Measurements from ENCODE around the gene RPS6KA1. TPM values are rescaled to one million over a fixed set of nuclear protein-coding genes. Genes with fewer than 3 reads are reported as not detected.

Gene RPS6KA1
- total and polyA plus RNA-seq, 10 donors, result 45.8 to 173 (median 116) TPM

GRCh38 chr1:26536081-26536480, 6.5 kb downstream of the RPS6KA1 start:
- Histone ChIP-seq H3K27ac (no peak overlapping the region), H3K27me3 (replicated peaks in 1 of 7) (no peaks in the 10 kb centered on the region), H3K9me3 (no peaks in the 10 kb centered on the region), H3K36me3 (peaks cover 0 to 13% (median 0%) of the 10 kb centered on the region in 6 donors), H3K4me3 (no peak overlapping the region), H3K4me1 (peaks cover 37 to 95% (median 70%) of the 10 kb centered on the region in 6 donors)
- TF ChIP-seq CTCF (IDR thresholded peaks at IDR 0.05 in 8 of 11, conservative IDR thresholded peaks at IDR 0.05 in 3 of 11), result no peak
- TF ChIP-seq POLR2AphosphoS5 (IDR thresholded peaks at IDR 0.05), result no peak
- TF ChIP-seq POLR2A (IDR thresholded peaks at IDR 0.05), result no peak
- no peak for DNase-seq
- intact Hi-C loops (cut with DNase I; ENCODE audit: low total_unique reads), result no loop called here
- 65 to 85% (median 80%) methylated on average over 5 of the region's 5 CpGs for WGBS, 5 donors

- Histone ChIP-seq H3K27me3 (replicated peaks in 1 of 7) (no peaks in the 10 kb centered on the region), H3K9me3 (no peaks in the 10 kb centered on the region), H3K4me1 (peaks cover 39 to 95% (median 70%) of the 10 kb centered on the region in 6 donors), H3K36me3 (peaks cover 0 to 13% (median 0%) of the 10 kb centered on the region in 6 donors), H3K4me3 (no peak overlapping the region), H3K27ac (peak overlapping the region in 1 of 8 donors; percentile 97)
- intact Hi-C loops (cut with DNase I; ENCODE audit: low total_unique reads), result no loop called here
- no peak for DNase-seq
- no peak for TF ChIP-seq POLR2AphosphoS5 (IDR thresholded peaks at IDR 0.05)
- TF ChIP-seq POLR2A (IDR thresholded peaks at IDR 0.05), result no peak
- no peak for TF ChIP-seq CTCF (IDR thresholded peaks at IDR 0.05 in 8 of 11, conservative IDR thresholded peaks at IDR 0.05 in 3 of 11)
- 98 to 100% (median 100%) methylated on average over 1 to 2 of the region's 2 CpGs for WGBS, 5 donors
These were observed 7.0 kb downstream of the RPS6KA1 start for GRCh38 chr1:26536521-26536920.

GRCh38 chr1:26537951-26538352, 8.4 kb downstream of the RPS6KA1 start:
- WGBS, 5 donors, result 29 to 55% (median 30%) methylated on average over 2 of the region's 2 CpGs
- intact Hi-C loops (cut with DNase I; ENCODE audit: low total_unique reads), result no loop called here
- DNase-seq, result peak; percentile 87
- H3K36me3 ChIP-seq, result peaks cover 0 to 13% (median 0%) of the 10 kb centered on the region in 6 donors
- TF ChIP-seq CTCF (IDR thresholded peaks at IDR 0.05 in 8 of 11, conservative IDR thresholded peaks at IDR 0.05 in 3 of 11) (peak in 8 of 11 experiments; percentile 30 to 79 (median 52)), POLR2AphosphoS5 (IDR thresholded peaks at IDR 0.05) (peak in 1 of 3 donors; percentile 60), POLR2A (IDR thresholded peaks at IDR 0.05) (no peak)
- peak overlapping the region in 7 of 8 donors; percentile 67 to 99 (median 97) for H3K27ac ChIP-seq
- peak overlapping the region in 3 of 8 donors; percentile 21 to 83 (median 27) for H3K4me3 ChIP-seq
- no peaks in the 10 kb centered on the region for H3K27me3 ChIP-seq (replicated peaks in 1 of 7)
- peaks cover 52 to 99% (median 77%) of the 10 kb centered on the region in 6 donors for H3K4me1 ChIP-seq
- H3K9me3 ChIP-seq, result no peaks in the 10 kb centered on the region

GRCh38 chr1:26538480-26539412, 9.2 kb downstream of the RPS6KA1 start:
- no peaks in the 10 kb centered on the region for H3K27me3 ChIP-seq (replicated peaks in 1 of 7)
- peak in 1 of 3 donors; percentile 34 for TF ChIP-seq POLR2AphosphoS5 (IDR thresholded peaks at IDR 0.05)
- TF ChIP-seq CTCF (IDR thresholded peaks at IDR 0.05 in 8 of 11, conservative IDR thresholded peaks at IDR 0.05 in 3 of 11), result peak; percentile 20 to 78 (median 57)
- no peak for TF ChIP-seq POLR2A (IDR thresholded peaks at IDR 0.05)
- intact Hi-C loops (cut with DNase I; ENCODE audit: low total_unique reads), result no loop called here
- 67 to 82% (median 71%) methylated on average over 14 of the region's 14 CpGs for WGBS, 5 donors
- DNase-seq, result no peak
- peak overlapping the region in 3 of 8 donors; percentile 21 to 83 (median 27) for H3K4me3 ChIP-seq
- H3K36me3 ChIP-seq, result peaks cover 0 to 13% (median 0%) of the 10 kb centered on the region in 6 donors
- peaks cover 58 to 100% (median 83%) of the 10 kb centered on the region in 6 donors for H3K4me1 ChIP-seq
- H3K9me3 ChIP-seq, result no peaks in the 10 kb centered on the region
- peak overlapping the region; percentile 61 to 99 (median 97) for H3K27ac ChIP-seq
